HG02798 (cell line): Measurements from ENCODE around the gene ENHO.
"Not testable (repeated sequence)": the region's sequence is repeated elsewhere in the genome, so short reads cannot be mapped to it uniquely, and the experiment has no call there.

Source experiments
- ATAC-seq: cut with Tn5 transposase; IDR thresholded peaks from one replicate; pipeline ENCODE4 v1.9.1; 2021; ENCODE audit warnings: mild to moderate bottlenecking; ENCODE audit not compliant: unreplicated experiment, poor library complexity

The ENHO gene

GRCh38 chr9:34485822-34486221, 37.0 kb downstream of the ENHO start:
- no peak for ATAC-seq

GRCh38 chr9:34484678-34485077, 38.1 kb downstream of the ENHO start:
- no peak for ATAC-seq

GRCh38 chr9:34482746-34483145, 40.0 kb downstream of the ENHO start:
- ATAC-seq = not testable (repeated sequence)

- ATAC-seq = not testable (repeated sequence)
Measured at GRCh38 chr9:34481620-34482019, 41.2 kb downstream of the ENHO start.

GRCh38 chr9:34479431-34479866, 43.3 kb downstream of the ENHO start:
- ATAC-seq = no peak

- ATAC-seq = no peak
Measured at GRCh38 chr9:34477541-34477940, 45.2 kb downstream of the ENHO start.

GRCh38 chr9:34475097-34475496, 47.7 kb downstream of the ENHO start:
- no peak for ATAC-seq
